HL-60 (cell line): Measurements from ENCODE around the gene SSC5D.

Experiments
- DNase-seq, 2 experiments: peaks; one replicate each; pipeline ENCODE4 v3.0.0-alpha.2; 2010 to 2020; ENCODE audit warnings: low read depth in 1 of 2, low spot score in 1 of 2
- H3K27ac ChIP-seq: fragments of 250-450 bp; sonication (Bioruptor Pico); replicated peaks from 2 replicates; pipeline ENCODE4 v1.5.1; 2020; ENCODE audit warnings: mild to moderate bottlenecking, moderate library complexity
- H3K27me3 ChIP-seq: fragments of 250-450 bp; sonication (Bioruptor Pico); 2 replicates; pipeline ENCODE4 v1.5.1; 2021; ENCODE audit warnings: mild to moderate bottlenecking, moderate library complexity; ENCODE audit not compliant: insufficient read depth, poor library complexity, severe bottlenecking
- H3K4me3 ChIP-seq: replicated peaks from 2 replicates; pipeline ENCODE4 v1.5.1; 2011; ENCODE audit warnings: mild to moderate bottlenecking, control low read depth, low read length; ENCODE audit not compliant: insufficient read depth
- CTCF ChIP-seq: IDR thresholded peaks from one replicate; pipeline ENCODE4 v1.5.1; 2011; ENCODE audit warnings: low read length, control low read depth, inconsistent platforms; ENCODE audit not compliant: insufficient read depth
- GABPA ChIP-seq: IDR thresholded peaks from 2 replicates; pipeline ENCODE4 v1.6.1; 2012; ENCODE audit warnings: low read depth
- POLR2AphosphoS5 ChIP-seq: IDR thresholded peaks from 2 replicates; pipeline ENCODE4 v1.6.1; 2012; ENCODE audit warnings: low read depth
- SPI1 ChIP-seq: IDR thresholded peaks from 2 replicates; pipeline ENCODE4 v1.6.1; 2012; ENCODE audit warnings: low read depth, mild to moderate bottlenecking, borderline replicate concordance
- TF ChIP-seq, protein P1 (sequence below): IDR thresholded peaks from 2 replicates; pipeline ENCODE4 v1.6.1; 2012; ENCODE audit warnings: low read depth; ENCODE audit not compliant: insufficient replicate concordance

The SSC5D gene

GRCh38 chr19:55519451-55520311, 31.4 kb downstream of the SSC5D start:
- Histone ChIP-seq H3K4me3 (no peak overlapping the region), H3K27me3 (no peaks in the 10 kb centered on the region), H3K27ac (no peak overlapping the region)
- TF ChIP-seq, protein P1, sequence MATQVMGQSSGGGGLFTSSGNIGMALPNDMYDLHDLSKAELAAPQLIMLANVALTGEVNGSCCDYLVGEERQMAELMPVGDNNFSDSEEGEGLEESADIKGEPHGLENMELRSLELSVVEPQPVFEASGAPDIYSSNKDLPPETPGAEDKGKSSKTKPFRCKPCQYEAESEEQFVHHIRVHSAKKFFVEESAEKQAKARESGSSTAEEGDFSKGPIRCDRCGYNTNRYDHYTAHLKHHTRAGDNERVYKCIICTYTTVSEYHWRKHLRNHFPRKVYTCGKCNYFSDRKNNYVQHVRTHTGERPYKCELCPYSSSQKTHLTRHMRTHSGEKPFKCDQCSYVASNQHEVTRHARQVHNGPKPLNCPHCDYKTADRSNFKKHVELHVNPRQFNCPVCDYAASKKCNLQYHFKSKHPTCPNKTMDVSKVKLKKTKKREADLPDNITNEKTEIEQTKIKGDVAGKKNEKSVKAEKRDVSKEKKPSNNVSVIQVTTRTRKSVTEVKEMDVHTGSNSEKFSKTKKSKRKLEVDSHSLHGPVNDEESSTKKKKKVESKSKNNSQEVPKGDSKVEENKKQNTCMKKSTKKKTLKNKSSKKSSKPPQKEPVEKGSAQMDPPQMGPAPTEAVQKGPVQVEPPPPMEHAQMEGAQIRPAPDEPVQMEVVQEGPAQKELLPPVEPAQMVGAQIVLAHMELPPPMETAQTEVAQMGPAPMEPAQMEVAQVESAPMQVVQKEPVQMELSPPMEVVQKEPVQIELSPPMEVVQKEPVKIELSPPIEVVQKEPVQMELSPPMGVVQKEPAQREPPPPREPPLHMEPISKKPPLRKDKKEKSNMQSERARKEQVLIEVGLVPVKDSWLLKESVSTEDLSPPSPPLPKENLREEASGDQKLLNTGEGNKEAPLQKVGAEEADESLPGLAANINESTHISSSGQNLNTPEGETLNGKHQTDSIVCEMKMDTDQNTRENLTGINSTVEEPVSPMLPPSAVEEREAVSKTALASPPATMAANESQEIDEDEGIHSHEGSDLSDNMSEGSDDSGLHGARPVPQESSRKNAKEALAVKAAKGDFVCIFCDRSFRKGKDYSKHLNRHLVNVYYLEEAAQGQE, result no peak
- no peak for TF ChIP-seq CTCF
- TF ChIP-seq SPI1, result no peak
- no peak for TF ChIP-seq POLR2AphosphoS5
- TF ChIP-seq GABPA, result no peak
- no peak for DNase-seq

GRCh38 chr19:55520691-55521292, 32.6 kb downstream of the SSC5D start:
- H3K4me3 ChIP-seq, result no peak overlapping the region
- DNase-seq, result no peak
- TF ChIP-seq GABPA (no peak), SPI1 (no peak), CTCF (no peak), POLR2AphosphoS5 (no peak)
- TF ChIP-seq, protein P1, result no peak
- H3K27ac ChIP-seq, result no peak overlapping the region
- no peaks in the 10 kb centered on the region for H3K27me3 ChIP-seq

DNA sequence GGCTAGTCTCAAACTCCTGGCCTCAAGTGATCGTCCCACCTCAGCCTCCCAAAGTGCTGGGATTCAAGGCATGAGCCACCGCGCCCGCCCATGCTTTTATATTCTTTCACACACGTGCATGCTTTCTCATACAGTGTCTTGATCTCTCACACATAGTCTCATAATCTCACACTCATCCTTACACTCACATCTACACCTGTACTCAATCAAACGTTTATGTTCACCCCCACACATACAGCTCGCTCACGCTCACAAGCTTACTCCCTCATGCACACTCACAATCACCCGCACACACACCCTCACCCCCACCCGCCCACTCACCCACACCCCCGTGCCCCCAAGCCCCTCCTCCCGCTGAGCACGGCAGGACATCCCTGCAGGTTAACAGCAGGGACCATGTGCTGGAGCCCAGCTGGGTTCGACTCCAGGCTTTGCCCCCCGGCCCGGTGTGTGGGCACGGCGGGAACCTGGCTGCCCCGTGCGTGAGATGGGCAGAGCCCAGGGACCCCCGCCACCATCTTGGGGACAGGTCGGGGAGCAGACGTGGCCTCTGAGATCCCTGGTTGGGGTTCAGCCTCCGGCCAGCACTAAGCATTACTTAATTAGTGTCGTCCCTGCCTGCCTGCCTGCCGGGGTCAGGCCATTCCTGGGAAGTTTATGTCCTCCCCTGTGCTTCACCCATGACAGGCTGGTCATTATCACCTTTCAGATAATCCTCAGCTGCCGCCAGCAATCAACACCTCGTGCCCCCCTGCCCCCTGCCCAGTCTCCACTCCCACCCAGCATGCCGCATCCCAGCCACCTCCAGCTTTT, 37.3 kb downstream of the SSC5D start:
- Histone ChIP-seq H3K27ac (no peak overlapping the region), H3K4me3 (no peak overlapping the region), H3K27me3 (no peaks in the 10 kb centered on the region)
- TF ChIP-seq, protein P1, result no peak
- TF ChIP-seq CTCF, result no peak
- no peak for TF ChIP-seq SPI1
- TF ChIP-seq POLR2AphosphoS5, result no peak
- no peak for TF ChIP-seq GABPA
- DNase-seq, result no peak
